ENCODE data around the gene GNAI1.

The GNAI1 gene

GRCh38 chr7:80213814-80214213 is 79.2 kb downstream of the GNAI1 start:
- DNase-seq (ENCODE audit: low read depth), result no peak

- DNase-seq (ENCODE audit: low read depth), result no peak
Measured at GRCh38 chr7:80215734-80216133, 81.1 kb downstream of the GNAI1 start.

GRCh38 chr7:80216996-80217842 is 82.6 kb downstream of the GNAI1 start:
- no peak for DNase-seq (ENCODE audit: low read depth)

GRCh38 chr7:80218723-80219122 is 84.1 kb downstream of the GNAI1 start:
- peak; percentile 53 for DNase-seq (ENCODE audit: low read depth)

- DNase-seq (ENCODE audit: low read depth), result no peak
Measured at GRCh38 chr7:80220022-80220634, 85.5 kb downstream of the GNAI1 start.

GRCh38 chr7:80224415-80224814 is 89.8 kb downstream of the GNAI1 start:
- DNase-seq (ENCODE audit: low read depth), result no peak

- DNase-seq (ENCODE audit: low read depth), result no peak
Measured at GRCh38 chr7:80225361-80225760, 90.7 kb downstream of the GNAI1 start.

- no peak for DNase-seq (ENCODE audit: low read depth)
Measured at GRCh38 chr7:80226629-80227028, 92.0 kb downstream of the GNAI1 start.

GRCh38 chr7:80230327-80230726 is 95.7 kb downstream of the GNAI1 start:
- no peak for DNase-seq (ENCODE audit: low read depth)

GRCh38 chr7:80231707-80232106 is 97.1 kb downstream of the GNAI1 start:
- peak; percentile 37 for DNase-seq (ENCODE audit: low read depth)

GRCh38 chr7:80232979-80233724 is 98.5 kb downstream of the GNAI1 start:
- no peak for DNase-seq (ENCODE audit: low read depth)

- no peak for DNase-seq (ENCODE audit: low read depth)
Measured at GRCh38 chr7:80235334-80235733, 100.7 kb downstream of the GNAI1 start.

- no peak for DNase-seq (ENCODE audit: low read depth)
Measured at GRCh38 chr7:80236681-80237080, 102.0 kb downstream of the GNAI1 start.

- no peak for DNase-seq (ENCODE audit: low read depth)
Measured at GRCh38 chr7:80240265-80241025, 105.8 kb downstream of the GNAI1 start.

GRCh38 chr7:80241671-80242070 is 107.0 kb downstream of the GNAI1 start:
- DNase-seq (ENCODE audit: low read depth), result no peak

GRCh38 chr7:80243425-80243824 is 108.8 kb downstream of the GNAI1 start:
- DNase-seq (ENCODE audit: low read depth), result no peak

- DNase-seq (ENCODE audit: low read depth), result no peak
Measured at GRCh38 chr7:80244206-80244916, 109.7 kb downstream of the GNAI1 start.

GRCh38 chr7:80247144-80247543 is 112.5 kb downstream of the GNAI1 start:
- DNase-seq (ENCODE audit: low read depth), result no peak

GRCh38 chr7:80247891-80248290 is 113.3 kb downstream of the GNAI1 start:
- no peak for DNase-seq (ENCODE audit: low read depth)

- no peak for DNase-seq (ENCODE audit: low read depth)
Measured at GRCh38 chr7:80249184-80249583, 114.6 kb downstream of the GNAI1 start.

- DNase-seq (ENCODE audit: low read depth), result no peak
Measured at GRCh38 chr7:80249619-80250295, 115.1 kb downstream of the GNAI1 start.

All from non-pigmented ciliary epithelial cell (primary cell).